GM12878 (cell line): ENCODE measurements around the gene XAGE5. TPM values are rescaled to one million over a fixed set of nuclear protein-coding genes. Genes with fewer than 3 reads are reported as not detected.

Experiments
- ATAC-seq: fragments of 200-7000 bp; cut with Tn5 transposase; 3 replicates; pipeline ENCODE4 v1.9.1; 2020; ENCODE audit warnings: mild to moderate bottlenecking, moderate library complexity
- BruUV-seq: library from RNA; stranded (reverse); fragments of 400-500 nt; replicated peaks from 2 replicates; lab custom pipeline; 2021; lab: Mats Ljungman, UMichigan
- CTCF ChIA-PET: fragments of 300-600 bp; sonication (Branson Sonifier 250); formaldehyde crosslinking; extraction: SDS; loops from one replicate; lab custom pipeline; 2021; ENCODE audit warnings: inconsistent platforms; lab: Yijun Ruan, JAX
- POLR2A ChIA-PET: fragments of 350-600 bp; formaldehyde crosslinking; extraction: SDS; loops from one replicate; lab custom pipeline; 2021; ENCODE audit warnings: inconsistent platforms; lab: Charles Lee
- RAD21 ChIA-PET: fragments of 300-600 bp; sonication (Branson Sonifier 250); formaldehyde crosslinking; loops from one replicate; lab custom pipeline; 2023; ENCODE audit warnings: antibody characterized with exemption; ENCODE audit not compliant: unreplicated experiment; lab: Charles Lee
- SMC1A ChIA-PET: fragments of 300-600 bp; sonication (Branson Sonifier 250); formaldehyde crosslinking; loops from one replicate; lab custom pipeline; 2023; ENCODE audit not compliant: unreplicated experiment, uncharacterized antibody; lab: Charles Lee
- DNase-seq: peaks from one replicate; pipeline ENCODE4 v3.0.0-alpha.2; 2011; ENCODE audit warnings: low read depth, low spot score
- FAIRE-seq: peaks from 3 replicates; lab custom pipeline; 2011; peaks lifted over from hg19 to GRCh38; lab: Jason Lieb, UNC
- H2AFZ ChIP-seq: 2 replicates; pipeline ENCODE4 v1.6.0; 2011; ENCODE audit warnings: low read depth, low read length, control low read depth; ENCODE audit not compliant: control insufficient read depth
- H3K27ac ChIP-seq: 2 replicates; pipeline ENCODE4 v1.5.1; 2011; ENCODE audit warnings: control low read depth; ENCODE audit not compliant: control insufficient read depth, insufficient read depth
- H3K27me3 ChIP-seq, 2 experiments: replicated peaks in 1 of 2; 2 replicates each; pipeline versions ENCODE4 v1.6.0 to v1.6.1; 2011; ENCODE audit warnings: low read length in 1 of 2; ENCODE audit not compliant: control insufficient read depth in 2 of 2, insufficient read depth in 2 of 2
- H3K36me3 ChIP-seq, 2 experiments: 2 replicates each; pipeline ENCODE4 v1.5.1; 2011; ENCODE audit warnings: low read length in 1 of 2; ENCODE audit not compliant: control insufficient read depth in 2 of 2, insufficient read depth in 2 of 2
- H3K4me1 ChIP-seq: 2 replicates; pipeline ENCODE4 v1.6.1; 2011; ENCODE audit warnings: mild to moderate bottlenecking, low read length, moderate library complexity, mixed read lengths; ENCODE audit not compliant: control insufficient read depth, insufficient read depth
- H3K4me2 ChIP-seq: 2 replicates; pipeline ENCODE4 v1.6.0; 2011; ENCODE audit warnings: control low read depth; ENCODE audit not compliant: control insufficient read depth, insufficient read depth
- H3K4me3 ChIP-seq: fragments of 200-600 bp; sonication (generic); 2 replicates; pipeline ENCODE4 v1.5.1; 2016
- H3K79me2 ChIP-seq: 2 replicates; pipeline ENCODE4 v1.6.0; 2011; ENCODE audit warnings: low read length; ENCODE audit not compliant: control insufficient read depth, insufficient read depth
- H3K9ac ChIP-seq: 2 replicates; pipeline ENCODE4 v1.8.0; 2011; ENCODE audit warnings: low read length, control low read depth, mixed read lengths; ENCODE audit not compliant: control insufficient read depth, insufficient read depth
- H3K9me3 ChIP-seq: replicated peaks from 3 replicates; pipeline ENCODE4 v1.5.1; 2011; ENCODE audit warnings: mild to moderate bottlenecking, low read length; ENCODE audit not compliant: control insufficient read depth, insufficient read depth
- H4K20me1 ChIP-seq: 2 replicates; pipeline ENCODE4 v1.6.0; 2011; ENCODE audit not compliant: control insufficient read depth, insufficient read depth
- EGR1 ChIP-seq, 2 experiments: IDR thresholded peaks; 1 replicate in 1 of 2; 2 replicates in 1 of 2; pipeline ENCODE4 v1.6.1; 2011 to 2012; ENCODE audit warnings: low read depth in 2 of 2, low read length in 2 of 2, borderline replicate concordance in 1 of 2, mild to moderate bottlenecking in 1 of 2, moderate library complexity in 1 of 2
- FOS ChIP-seq: IDR thresholded peaks from 3 replicates; pipeline ENCODE4 v1.6.1; 2011; ENCODE audit warnings: borderline replicate concordance; ENCODE audit not compliant: insufficient read length; ENCODE audit errors: extremely low read depth
- HCFC1 ChIP-seq: fragments of 150-350 bp; IDR thresholded peaks from 2 replicates; pipeline ENCODE4 v1.6.1; 2014; ENCODE audit warnings: low read length
- KLF5 ChIP-seq: fragments of 450-650 bp; IDR thresholded peaks from 2 replicates; pipeline ENCODE4 v1.6.1; 2014; ENCODE audit warnings: mild to moderate bottlenecking; ENCODE audit not compliant: partially characterized antibody
- NFXL1 ChIP-seq: fragments of 450-650 bp; IDR thresholded peaks from 2 replicates; pipeline ENCODE4 v1.6.1; 2017; ENCODE audit warnings: antibody characterized with exemption, mild to moderate bottlenecking, borderline replicate concordance
- POLR2AphosphoS2 ChIP-seq: IDR thresholded peaks from 2 replicates; pipeline ENCODE4 v1.6.1; 2011; ENCODE audit warnings: low read depth, mild to moderate bottlenecking, low read length, improper control_type of control experiment, moderate library complexity
- RAD21 ChIP-seq: IDR thresholded peaks from 2 replicates; pipeline ENCODE4 v1.6.1; 2011; ENCODE audit warnings: mild to moderate bottlenecking, low read depth, low read length, moderate library complexity; ENCODE audit not compliant: insufficient read depth
- RCOR1 ChIP-seq: conservative IDR thresholded peaks from 2 replicates; pipeline ENCODE4 v1.6.1; 2012; ENCODE audit warnings: low read depth, low read length, improper control_type of control experiment
- SIN3A ChIP-seq: IDR thresholded peaks from 2 replicates; pipeline ENCODE4 v1.6.1; 2012; ENCODE audit warnings: low read depth, low read length, improper control_type of control experiment
- TCF7 ChIP-seq: IDR thresholded peaks from 2 replicates; pipeline ENCODE4 v1.6.1; 2014; ENCODE audit warnings: antibody characterized with exemption, borderline replicate concordance
- WGBS: methylation state at CpG from one replicate; pipeline ENCODE4 v1.1.6; 2016; ENCODE audit warnings: low lambda C conversion rate; ENCODE audit not compliant: insufficient replicate concordance, insufficient coverage; ENCODE audit errors: missing lambda C conversion rate; 5-methylcytosine and 5-hydroxymethylcytosine counted together
- in situ Hi-C: fragments of 300-500 bp; cut with MboI; formaldehyde crosslinking; loops from 9 replicates; pipeline ENCODE4 v1.14.3; 2018; ENCODE audit warnings: mixed read lengths
- intact Hi-C: fragments of 100-400 bp; cut with micrococcal nuclease; formaldehyde crosslinking; loops from one replicate; pipeline ENCODE4 v1.14.2; 2022; ENCODE audit not compliant: unreplicated experiment
- polyA plus RNA-seq, 11 experiments: library from polyadenylated mRNA; depleted of rRNA in 4 of 11; unstranded in 6 of 11; stranded (reverse) in 5 of 11; fragments of >200 nt; fragmentation: Nextera tagmentation in 4 of 11; fragmentation: Illumina TruSeq in 1 of 11; extraction: Ambion mirVana in 4 of 11; extraction: Trizol in 1 of 11; gene quantifications; 1 replicate in 1 of 11; 2 replicates in 10 of 11; pipeline versions ENCODE4 v1.2.1 to v1.2.3, GENCODE V29; 2011 to 2016; ENCODE audit warnings: inconsistent platforms in 2 of 11, missing spikeins in 2 of 11, low read depth in 1 of 11
- total RNA-seq, 4 experiments: library from RNA; depleted of rRNA in 3 of 4; stranded (reverse); fragments of >200 nt in 3 of 4; fragmentation: Illumina TruSeq in 1 of 4; extraction: Trizol in 1 of 4; gene quantifications; 2 replicates each; pipeline versions ENCODE4 v1.2.1 to v1.2.3, GENCODE V29; 2013 to 2021
- TF ChIP-seq, protein P1 (sequence below): fragments of 450-650 bp; IDR thresholded peaks from 2 replicates; pipeline ENCODE4 v1.6.1; 2017; ENCODE audit warnings: borderline replicate concordance
- TF ChIP-seq, protein P2 (sequence below): fragments of 450-650 bp; IDR thresholded peaks from 2 replicates; pipeline ENCODE4 v1.6.1; 2016; ENCODE audit warnings: mild to moderate bottlenecking
- TF ChIP-seq, protein P3 (sequence below): fragments of 450-650 bp; formaldehyde crosslinking; IDR thresholded peaks from 2 replicates; pipeline ENCODE4 v1.5.0; 2022; ENCODE audit warnings: mild to moderate bottlenecking, missing genetic modification characterization

The XAGE5 gene
- total and polyA plus RNA-seq, 10 of the 15 experiments (the other 5 are each of a cell fraction or from before 2014, with no cell fraction given) = not detected

DNA sequence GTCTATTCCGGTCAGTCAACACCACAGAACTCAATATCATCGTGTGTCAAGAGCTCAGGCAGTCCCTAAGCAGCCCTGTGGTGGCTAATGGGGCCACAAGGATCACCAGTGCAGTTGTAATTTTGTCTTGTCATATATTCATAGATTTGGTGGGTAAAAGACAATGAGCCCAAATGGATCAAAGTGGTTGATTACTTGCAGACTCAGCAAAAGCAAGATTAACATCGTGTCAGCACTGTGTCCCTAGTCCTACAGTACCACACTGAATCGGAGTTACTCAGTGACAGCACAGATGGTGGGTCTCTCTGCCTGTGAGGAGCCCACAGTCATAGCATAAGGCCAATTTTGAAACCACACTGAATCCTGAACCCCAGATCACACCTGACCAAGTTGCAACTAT, 8.7 kb downstream of the XAGE5 start:
- no peak overlapping the region for H3K27ac ChIP-seq
- ChIA-PET POLR2A (no interaction called here), RAD21 (no interaction called here), SMC1A (no interaction called here), CTCF (no interaction called here)
- no peak overlapping the region for H3K4me3 ChIP-seq
- no peaks in the 10 kb centered on the region for H3K36me3 ChIP-seq
- intact Hi-C loops (no loop called here), in situ Hi-C loops (no loop called here)
- H3K4me1 ChIP-seq = no peaks in the 10 kb centered on the region
- no peaks in the 10 kb centered on the region; the same call in 2 of the 3 replicates for H3K9me3 ChIP-seq
- 15% methylated on average over 4 of the region's 4 CpGs for WGBS
- no peaks in the 10 kb centered on the region; a peak in 1 of 4 replicates for H3K27me3 ChIP-seq
- no peak overlapping the region for H2AFZ ChIP-seq
- H3K79me2 ChIP-seq = no peaks in the 10 kb centered on the region
- no peak overlapping the region for H3K9ac ChIP-seq
- H4K20me1 ChIP-seq = no peaks in the 10 kb centered on the region
- DNase-seq = no peak
- FAIRE-seq = no peak
- TF ChIP-seq POLR2AphosphoS2 (no peak), RAD21 (no peak), RCOR1 (no peak), EGR1 (IDR thresholded peaks at IDR 0.05; ENCODE audit: borderline replicate concordance in 1 of 2, low read depth in 2 of 2, low read length in 2 of 2) (no peak), HCFC1 (no peak), FOS (no peak), KLF5 (no peak), NFXL1 (no peak), TCF7 (no peak), SIN3A (no peak)
- TF ChIP-seq, protein P1, sequence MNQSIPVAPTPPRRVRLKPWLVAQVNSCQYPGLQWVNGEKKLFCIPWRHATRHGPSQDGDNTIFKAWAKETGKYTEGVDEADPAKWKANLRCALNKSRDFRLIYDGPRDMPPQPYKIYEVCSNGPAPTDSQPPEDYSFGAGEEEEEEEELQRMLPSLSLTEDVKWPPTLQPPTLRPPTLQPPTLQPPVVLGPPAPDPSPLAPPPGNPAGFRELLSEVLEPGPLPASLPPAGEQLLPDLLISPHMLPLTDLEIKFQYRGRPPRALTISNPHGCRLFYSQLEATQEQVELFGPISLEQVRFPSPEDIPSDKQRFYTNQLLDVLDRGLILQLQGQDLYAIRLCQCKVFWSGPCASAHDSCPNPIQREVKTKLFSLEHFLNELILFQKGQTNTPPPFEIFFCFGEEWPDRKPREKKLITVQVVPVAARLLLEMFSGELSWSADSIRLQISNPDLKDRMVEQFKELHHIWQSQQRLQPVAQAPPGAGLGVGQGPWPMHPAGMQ = no peak
- TF ChIP-seq, protein P2, sequence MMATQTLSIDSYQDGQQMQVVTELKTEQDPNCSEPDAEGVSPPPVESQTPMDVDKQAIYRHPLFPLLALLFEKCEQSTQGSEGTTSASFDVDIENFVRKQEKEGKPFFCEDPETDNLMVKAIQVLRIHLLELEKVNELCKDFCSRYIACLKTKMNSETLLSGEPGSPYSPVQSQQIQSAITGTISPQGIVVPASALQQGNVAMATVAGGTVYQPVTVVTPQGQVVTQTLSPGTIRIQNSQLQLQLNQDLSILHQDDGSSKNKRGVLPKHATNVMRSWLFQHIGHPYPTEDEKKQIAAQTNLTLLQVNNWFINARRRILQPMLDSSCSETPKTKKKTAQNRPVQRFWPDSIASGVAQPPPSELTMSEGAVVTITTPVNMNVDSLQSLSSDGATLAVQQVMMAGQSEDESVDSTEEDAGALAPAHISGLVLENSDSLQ = no peak
- TF ChIP-seq, protein P3, sequence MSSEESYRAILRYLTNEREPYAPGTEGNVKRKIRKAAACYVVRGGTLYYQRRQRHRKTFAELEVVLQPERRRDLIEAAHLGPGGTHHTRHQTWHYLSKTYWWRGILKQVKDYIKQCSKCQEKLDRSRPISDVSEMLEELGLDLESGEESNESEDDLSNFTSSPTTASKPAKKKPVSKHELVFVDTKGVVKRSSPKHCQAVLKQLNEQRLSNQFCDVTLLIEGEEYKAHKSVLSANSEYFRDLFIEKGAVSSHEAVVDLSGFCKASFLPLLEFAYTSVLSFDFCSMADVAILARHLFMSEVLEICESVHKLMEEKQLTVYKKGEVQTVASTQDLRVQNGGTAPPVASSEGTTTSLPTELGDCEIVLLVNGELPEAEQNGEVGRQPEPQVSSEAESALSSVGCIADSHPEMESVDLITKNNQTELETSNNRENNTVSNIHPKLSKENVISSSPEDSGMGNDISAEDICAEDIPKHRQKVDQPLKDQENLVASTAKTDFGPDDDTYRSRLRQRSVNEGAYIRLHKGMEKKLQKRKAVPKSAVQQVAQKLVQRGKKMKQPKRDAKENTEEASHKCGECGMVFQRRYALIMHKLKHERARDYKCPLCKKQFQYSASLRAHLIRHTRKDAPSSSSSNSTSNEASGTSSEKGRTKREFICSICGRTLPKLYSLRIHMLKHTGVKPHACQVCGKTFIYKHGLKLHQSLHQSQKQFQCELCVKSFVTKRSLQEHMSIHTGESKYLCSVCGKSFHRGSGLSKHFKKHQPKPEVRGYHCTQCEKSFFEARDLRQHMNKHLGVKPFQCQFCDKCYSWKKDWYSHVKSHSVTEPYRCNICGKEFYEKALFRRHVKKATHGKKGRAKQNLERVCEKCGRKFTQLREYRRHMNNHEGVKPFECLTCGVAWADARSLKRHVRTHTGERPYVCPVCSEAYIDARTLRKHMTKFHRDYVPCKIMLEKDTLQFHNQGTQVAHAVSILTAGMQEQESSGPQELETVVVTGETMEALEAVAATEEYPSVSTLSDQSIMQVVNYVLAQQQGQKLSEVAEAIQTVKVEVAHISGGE (CRISPR knock-in tag) = no peak
- ATAC-seq = no peak
- BruUV-seq = no TSS peak
- H3K4me2 ChIP-seq = no peak overlapping the region
